ENCODE results near the gene ZFP36L2.

DNA sequence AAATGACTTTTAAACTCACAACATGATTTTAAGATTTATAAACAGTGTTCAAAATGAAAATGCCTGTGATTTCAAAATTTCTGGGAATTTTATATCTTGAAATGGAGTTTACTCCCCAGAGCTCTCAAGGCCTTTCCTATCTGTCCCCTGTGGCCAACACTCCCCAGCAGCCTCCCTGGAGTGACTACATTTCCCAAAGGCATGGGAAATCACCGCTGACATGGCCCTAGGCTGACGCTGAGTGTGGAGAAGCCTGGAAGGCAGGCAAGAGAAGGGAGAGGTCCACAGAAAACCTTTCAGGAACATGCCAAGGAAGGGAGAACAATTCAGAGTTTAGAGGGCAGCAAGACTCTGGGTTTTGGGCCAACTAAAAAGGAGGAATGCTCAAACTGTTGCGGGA lies 20.2 kb upstream of the ZFP36L2 start:
- TF ChIP-seq CTCF (IDR thresholded peaks at IDR 0.05) (no peak), POLR2A (IDR thresholded peaks at IDR 0.05) (no peak)
